Activated T-cell treated with anti-CD3 and anti-CD28 coated beads for 24 hours (primary cell): Measurements from ENCODE around the gene GSTK1.
"Not testable (repeated sequence)": the region's sequence is repeated elsewhere in the genome, so short reads cannot be mapped to it uniquely, and the experiment has no call there.

Source experiments
- DNase-seq: peaks from one replicate; pipeline ENCODE4 v3.0.0-alpha.2; 2020; ENCODE audit warnings: low read depth

Gene GSTK1

GRCh38 chr7:143271240-143271639 lies 8.0 kb downstream of the GSTK1 start:
- no peak for DNase-seq

- DNase-seq = no peak
These were observed 9.6 kb downstream of the GSTK1 start for GRCh38 chr7:143272871-143273270.

GRCh38 chr7:143279186-143280098 lies 16.2 kb downstream of the GSTK1 start:
- DNase-seq = no peak

- DNase-seq = no peak
These were observed 16.9 kb downstream of the GSTK1 start for GRCh38 chr7:143280160-143280559.

GRCh38 chr7:143280566-143280965 lies 17.3 kb downstream of the GSTK1 start:
- no peak for DNase-seq

- DNase-seq = no peak
These were observed 18.3 kb downstream of the GSTK1 start for GRCh38 chr7:143281529-143281928.

- no peak for DNase-seq
These were observed 18.9 kb downstream of the GSTK1 start for GRCh38 chr7:143282124-143282523.

GRCh38 chr7:143283381-143283780 lies 20.1 kb downstream of the GSTK1 start:
- DNase-seq = no peak

- no peak for DNase-seq
These were observed 21.6 kb downstream of the GSTK1 start, which contains the start of gene TMEM139 for GRCh38 chr7:143284591-143285469. TSS of gene TMEM139 (plus strand) at chr7:143284958. CDS start at chr7:143285958, 1,000 bp downstream.

GRCh38 chr7:143285470-143285778 lies 22.2 kb downstream of the GSTK1 start:
- no peak for DNase-seq

GRCh38 chr7:143285806-143286521 lies 22.7 kb downstream of the GSTK1 start:
- DNase-seq = no peak

- no peak for DNase-seq
These were observed 23.3 kb downstream of the GSTK1 start for GRCh38 chr7:143286522-143286890.

- DNase-seq = no peak
These were observed 24.2 kb downstream of the GSTK1 start for GRCh38 chr7:143287339-143287934.

GRCh38 chr7:143287935-143288826 lies 24.9 kb downstream of the GSTK1 start, which contains the start of gene CASP2:
TSS of gene CASP2 (plus strand) at chr7:143288351. CDS start at chr7:143288456, 105 bp downstream.
- peak; percentile 99 for DNase-seq

GRCh38 chr7:143288836-143289235 lies 25.6 kb downstream of the GSTK1 start:
- DNase-seq = no peak

GRCh38 chr7:143289421-143289820 lies 26.2 kb downstream of the GSTK1 start:
- DNase-seq = no peak

- DNase-seq = not testable (repeated sequence)
These were observed 26.6 kb downstream of the GSTK1 start for GRCh38 chr7:143289888-143290287.

GRCh38 chr7:143290293-143290692 lies 27.1 kb downstream of the GSTK1 start:
- DNase-seq = no peak

GRCh38 chr7:143292876-143293275 lies 29.6 kb downstream of the GSTK1 start:
- DNase-seq = no peak

- DNase-seq = no peak
These were observed 32.6 kb downstream of the GSTK1 start for GRCh38 chr7:143295870-143296269.

- no peak for DNase-seq
These were observed 33.4 kb downstream of the GSTK1 start for GRCh38 chr7:143296686-143297085.
